Tibial artery (tissue), 4 donors: Measurements from ENCODE around the gene CPXM1.

Experiments
- DNase-seq, 2 donors: peaks; one replicate each; pipeline ENCODE4 v3.0.0-alpha.2; 2019
- H3K27ac ChIP-seq, 2 donors: fragments of 200-600 bp; sonication (generic) in 1 of 2; 1 replicate in 1 of 2; 2 replicates in 1 of 2; pipeline ENCODE4 v1.5.1; 2018 to 2019; ENCODE audit warnings: mild to moderate bottlenecking in 1 of 2
- H3K27me3 ChIP-seq, 2 donors: fragments of 200-600 bp; sonication (generic) in 1 of 2; one replicate each; pipeline versions ENCODE4 v1.5.1 to v1.6.0; 2016 to 2019
- H3K36me3 ChIP-seq, 3 donors: fragments of 200-600 bp; sonication (generic) in 2 of 3; one replicate each; pipeline ENCODE4 v1.5.1; 2016 to 2019; ENCODE audit warnings: mild to moderate bottlenecking in 2 of 3
- H3K4me1 ChIP-seq, 4 donors: fragments of 200-600 bp; sonication (generic) in 2 of 4; 1 replicate in 3 of 4; 2 replicates in 1 of 4; pipeline ENCODE4 v1.5.1; 2016 to 2019
- H3K4me3 ChIP-seq, 2 donors: fragments of 200-600 bp; sonication (generic) in 1 of 2; 1 replicate in 1 of 2; 2 replicates in 1 of 2; pipeline ENCODE4 v1.5.1; 2018 to 2019; ENCODE audit warnings: mild to moderate bottlenecking in 2 of 2
- H3K9me3 ChIP-seq, 3 donors: fragments of 200-600 bp; sonication (generic) in 1 of 3; one replicate each; pipeline ENCODE4 v1.5.1; 2016 to 2019
- intact Hi-C: fragments of 100-400 bp; cut with DNase I; formaldehyde crosslinking; loops from one replicate; pipeline ENCODE4 v1.15.0; 2023; ENCODE audit warnings: low total_unique reads
- TF ChIP-seq, protein P1 (sequence below), 2 experiments: fragments of 200-600 bp in 1 of 2; fragments of 450-650 bp in 1 of 2; IDR thresholded peaks; one replicate each; pipeline ENCODE4 v1.5.1; 2017 to 2019; ENCODE audit warnings: antibody characterized with exemption in 2 of 2, mild to moderate bottlenecking in 1 of 2, moderate library complexity in 1 of 2

Gene CPXM1

DNA sequence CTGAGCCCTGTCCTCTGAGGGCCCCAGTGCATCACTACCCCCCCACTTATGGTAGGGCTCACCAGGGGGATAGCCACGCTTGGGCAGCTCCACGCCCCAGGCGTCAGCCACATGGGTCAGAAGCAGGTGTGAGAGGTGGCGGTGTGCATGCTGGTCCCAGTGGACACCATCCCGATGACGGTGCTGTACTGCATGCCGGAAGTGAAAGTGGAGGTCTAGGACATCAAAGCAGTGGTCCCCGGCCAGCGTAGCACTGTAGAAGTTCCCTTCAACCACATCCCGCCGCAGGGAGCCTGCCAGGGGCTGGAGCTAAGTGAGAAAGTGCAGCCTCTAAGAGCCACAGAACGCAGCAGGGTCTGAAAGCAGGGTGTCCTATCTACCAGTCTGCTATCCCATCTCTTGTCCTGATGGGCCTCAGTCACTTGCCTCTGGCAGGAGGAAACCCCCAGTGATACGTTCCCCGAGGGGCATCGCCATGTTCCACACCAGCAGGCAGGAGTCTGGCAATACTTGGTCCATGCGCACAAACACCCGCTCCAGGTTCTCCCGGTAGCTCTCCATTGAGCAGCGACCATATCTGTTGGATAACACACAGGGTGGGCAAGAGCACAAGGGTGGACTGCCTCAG, 37.9 kb upstream of the CPXM1 start:
- no peak overlapping the region for H3K27ac ChIP-seq
- intact Hi-C loops: loop anchor here (10.0 kb wide), 1 partner anchor 143 kb away; the partner anchor contains the start of gene EBF4
- no peak for DNase-seq

DNA sequence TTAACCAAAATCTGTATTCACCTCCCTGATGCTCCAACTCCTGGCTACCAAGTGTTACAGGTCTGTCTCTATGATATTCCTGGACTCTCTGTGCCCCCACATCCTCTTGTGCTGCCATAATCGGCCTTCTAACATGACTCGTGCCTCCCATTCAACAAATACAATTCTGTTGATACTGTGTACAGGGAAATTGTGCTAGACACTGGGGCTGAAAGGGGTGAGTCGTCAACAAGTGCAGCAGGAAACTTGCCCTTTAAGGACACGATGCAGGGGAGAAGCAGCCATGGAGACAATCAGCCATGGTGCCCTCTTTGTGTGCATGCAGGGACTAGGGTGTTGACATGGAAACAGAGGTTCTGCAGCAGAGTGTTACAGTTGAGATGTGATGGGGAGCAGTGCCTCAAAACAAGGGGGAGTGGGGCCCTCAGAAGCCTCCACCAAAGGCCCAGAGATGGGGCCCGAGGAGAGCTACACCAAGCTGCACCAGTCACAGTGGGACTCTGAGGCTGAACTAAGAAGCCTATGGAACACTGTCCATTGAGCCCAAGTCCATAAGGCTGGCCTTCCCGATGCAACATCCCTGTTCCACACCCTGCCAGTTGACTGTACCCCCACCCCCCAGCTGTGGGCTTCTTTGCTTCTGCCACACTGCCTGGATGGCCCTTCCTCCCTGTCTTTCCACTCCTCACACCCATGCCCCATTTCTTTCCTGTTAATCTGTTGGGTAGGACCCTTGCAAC, 37.0 kb upstream of the CPXM1 start:
- TF ChIP-seq, protein P1, sequence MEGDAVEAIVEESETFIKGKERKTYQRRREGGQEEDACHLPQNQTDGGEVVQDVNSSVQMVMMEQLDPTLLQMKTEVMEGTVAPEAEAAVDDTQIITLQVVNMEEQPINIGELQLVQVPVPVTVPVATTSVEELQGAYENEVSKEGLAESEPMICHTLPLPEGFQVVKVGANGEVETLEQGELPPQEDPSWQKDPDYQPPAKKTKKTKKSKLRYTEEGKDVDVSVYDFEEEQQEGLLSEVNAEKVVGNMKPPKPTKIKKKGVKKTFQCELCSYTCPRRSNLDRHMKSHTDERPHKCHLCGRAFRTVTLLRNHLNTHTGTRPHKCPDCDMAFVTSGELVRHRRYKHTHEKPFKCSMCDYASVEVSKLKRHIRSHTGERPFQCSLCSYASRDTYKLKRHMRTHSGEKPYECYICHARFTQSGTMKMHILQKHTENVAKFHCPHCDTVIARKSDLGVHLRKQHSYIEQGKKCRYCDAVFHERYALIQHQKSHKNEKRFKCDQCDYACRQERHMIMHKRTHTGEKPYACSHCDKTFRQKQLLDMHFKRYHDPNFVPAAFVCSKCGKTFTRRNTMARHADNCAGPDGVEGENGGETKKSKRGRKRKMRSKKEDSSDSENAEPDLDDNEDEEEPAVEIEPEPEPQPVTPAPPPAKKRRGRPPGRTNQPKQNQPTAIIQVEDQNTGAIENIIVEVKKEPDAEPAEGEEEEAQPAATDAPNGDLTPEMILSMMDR (IDR thresholded peaks at IDR 0.05): no peak
- no peaks in the 10 kb centered on the region for H3K9me3 ChIP-seq
- H3K27ac ChIP-seq: no peak overlapping the region
- H3K4me3 ChIP-seq: no peak overlapping the region
- H3K4me1 ChIP-seq: peaks cover 0 to 30% (median 17%) of the 10 kb centered on the region in 4 donors
- no peak for DNase-seq
- intact Hi-C loops: loop anchor here (10.0 kb wide), 1 partner anchor 143 kb away; the partner anchor contains the start of gene EBF4
- no peaks in the 10 kb centered on the region for H3K27me3 ChIP-seq
- H3K36me3 ChIP-seq: peaks cover 0 to 37% (median 8%) of the 10 kb centered on the region in 3 donors

More for the DNA sequence above, 37.9 kb upstream of the CPXM1 start:
- H3K4me1 ChIP-seq: peaks cover 0 to 30% (median 17%) of the 10 kb centered on the region in 4 donors
- H3K27me3 ChIP-seq: no peaks in the 10 kb centered on the region
- H3K36me3 ChIP-seq: peaks cover 0 to 37% (median 8%) of the 10 kb centered on the region in 3 donors
- TF ChIP-seq, protein P1 (IDR thresholded peaks at IDR 0.05): no peak
- no peaks in the 10 kb centered on the region for H3K9me3 ChIP-seq
- no peak overlapping the region for H3K4me3 ChIP-seq

DNA sequence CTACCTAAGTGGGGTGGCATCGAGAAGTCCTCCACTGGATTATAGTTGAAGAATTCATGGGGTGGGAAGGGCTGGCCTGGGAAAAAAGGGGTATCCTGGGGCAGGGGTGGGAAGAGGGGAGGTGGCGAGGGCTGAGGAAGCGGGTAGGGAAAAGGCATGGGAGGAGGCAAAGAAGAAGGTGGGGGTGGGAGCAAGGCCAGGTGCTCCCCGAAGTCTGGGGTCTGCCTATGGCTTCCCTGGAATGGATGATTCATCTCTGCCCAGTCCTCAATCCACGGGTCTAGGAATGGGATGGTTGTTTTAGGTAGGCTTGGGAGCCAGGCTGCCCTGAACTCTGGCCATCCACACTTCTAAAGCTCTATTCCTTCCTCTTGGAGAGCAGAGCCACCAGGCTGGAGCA, 35.6 kb upstream of the CPXM1 start:
- Histone ChIP-seq H3K36me3 (peaks cover 0 to 37% (median 8%) of the 10 kb centered on the region in 3 donors), H3K27ac (no peak overlapping the region), H3K4me1 (peaks cover 0 to 17% (median 11%) of the 10 kb centered on the region in 4 donors), H3K27me3 (no peaks in the 10 kb centered on the region), H3K9me3 (no peaks in the 10 kb centered on the region), H3K4me3 (no peak overlapping the region)
- DNase-seq: no peak
- TF ChIP-seq, protein P1 (IDR thresholded peaks at IDR 0.05): no peak
- intact Hi-C loops: loop anchor here (10.0 kb wide), 1 partner anchor 141 kb away; the partner anchor contains the start of gene EBF4

DNA sequence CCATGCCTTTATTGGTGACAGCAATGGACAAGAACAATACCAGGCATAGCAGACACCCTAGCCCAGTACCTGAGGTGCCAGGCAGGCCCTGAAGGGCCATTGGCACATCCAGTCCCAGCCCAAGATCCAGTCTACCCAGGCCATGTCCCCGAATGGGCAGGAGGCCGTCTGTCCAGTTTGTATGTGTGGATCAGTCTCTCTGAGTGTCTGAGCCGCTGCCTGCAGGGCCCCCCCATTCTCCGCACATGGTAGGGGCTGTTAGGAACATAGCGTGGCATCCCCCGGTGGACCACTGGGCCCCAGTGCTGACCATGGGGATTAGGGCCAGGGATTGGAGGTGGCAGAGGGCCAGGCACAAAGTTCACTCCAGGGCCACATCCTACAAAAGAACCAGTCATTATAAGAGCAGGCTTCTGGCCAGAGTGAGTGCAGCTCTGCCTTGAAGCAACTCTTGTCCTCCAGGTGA, 34.9 kb upstream of the CPXM1 start:
- H3K4me3 ChIP-seq: no peak overlapping the region
- TF ChIP-seq, protein P1 (IDR thresholded peaks at IDR 0.05): no peak
- H3K9me3 ChIP-seq: no peaks in the 10 kb centered on the region
- no peak overlapping the region for H3K27ac ChIP-seq
- peaks cover 0 to 17% (median 11%) of the 10 kb centered on the region in 4 donors for H3K4me1 ChIP-seq
- peaks cover 0 to 1% of the 10 kb centered on the region in 2 donors for H3K27me3 ChIP-seq
- no peak for DNase-seq
- intact Hi-C loops: loop anchor here (10.0 kb wide), 1 partner anchor 141 kb away; the partner anchor contains the start of gene EBF4
- H3K36me3 ChIP-seq: peaks cover 0 to 37% (median 8%) of the 10 kb centered on the region in 3 donors

- no peaks in the 10 kb centered on the region for H3K9me3 ChIP-seq
- H3K36me3 ChIP-seq: peaks cover 0 to 37% (median 8%) of the 10 kb centered on the region in 3 donors
- no peak for DNase-seq
- H3K27me3 ChIP-seq: peaks cover 0 to 9% of the 10 kb centered on the region in 2 donors
- H3K4me1 ChIP-seq: peaks cover 0 to 12% (median 5%) of the 10 kb centered on the region in 4 donors
- no peak overlapping the region for H3K4me3 ChIP-seq
- intact Hi-C loops: loop anchor here (10.0 kb wide), 1 partner anchor 140 kb away; the partner anchor contains the start of gene EBF4
- TF ChIP-seq, protein P1 (IDR thresholded peaks at IDR 0.05): no peak
- no peak overlapping the region for H3K27ac ChIP-seq
These were observed 34.1 kb upstream of the CPXM1 start for GRCh38 chr20:2834401-2835110.
